NCI-H1092 (cell line): Measurements from ENCODE around the gene DDX54.
"Not testable (repeated sequence)": the region's sequence is repeated elsewhere in the genome, so short reads cannot be mapped to it uniquely, and the experiment has no call there.

Source experiments
- DNase-seq: peaks from one replicate; lab custom pipeline; 2025; lab: John Stamatoyannopoulos, UW

Gene DDX54

DNA sequence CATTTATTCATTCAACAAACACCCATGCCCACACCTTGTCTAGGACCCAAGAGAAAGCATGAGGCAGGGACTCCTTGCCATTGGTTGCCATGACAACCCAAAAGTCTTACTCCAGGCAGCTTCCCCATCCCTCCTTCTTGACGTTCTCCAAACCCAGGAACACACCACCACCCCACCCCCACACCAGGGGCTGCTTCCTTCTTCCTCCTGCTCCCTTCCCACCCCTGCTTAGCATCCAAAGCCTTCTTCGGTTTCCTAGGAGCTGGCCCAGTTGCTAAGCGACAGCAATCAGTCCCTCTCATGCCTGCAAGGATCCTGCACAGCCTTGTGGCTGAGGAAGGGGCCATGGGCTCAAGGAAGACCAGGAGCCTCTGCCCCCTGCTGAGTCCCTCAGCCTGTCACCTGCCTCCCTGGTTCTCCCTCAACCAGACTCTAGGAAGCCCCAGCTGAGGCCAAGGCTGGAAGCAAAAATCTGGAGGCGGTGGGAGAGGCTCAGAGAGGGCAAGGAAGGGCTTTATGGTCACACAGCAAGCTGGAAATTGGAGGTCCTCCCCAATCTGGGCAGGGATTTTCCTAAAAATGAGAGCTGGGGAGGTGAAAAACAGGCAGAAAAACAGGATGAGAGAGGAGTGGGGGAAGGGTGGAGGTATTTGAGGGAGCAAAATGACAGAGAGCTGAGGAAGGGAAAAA is 65.2 kb downstream of the DDX54 start:
- no peak for DNase-seq

DNA sequence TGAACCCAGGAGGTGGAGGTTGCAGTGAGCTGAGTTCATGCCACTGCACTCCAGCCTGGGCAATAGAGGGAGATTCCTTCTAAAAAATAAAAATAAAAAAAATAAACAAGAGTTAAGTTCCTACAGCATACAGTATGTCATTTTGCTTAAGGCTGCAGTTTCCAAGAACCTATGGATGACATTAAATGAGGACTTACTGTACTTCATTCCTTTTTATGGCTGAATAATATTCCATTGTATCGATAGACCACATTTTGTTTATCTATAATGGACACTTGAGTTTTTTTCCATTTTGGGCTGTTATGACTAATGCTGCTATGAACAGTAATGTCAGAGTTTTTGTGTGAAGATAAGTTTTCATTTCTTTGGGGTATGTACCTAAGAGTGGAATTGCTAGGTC is 67.1 kb downstream of the DDX54 start:
- DNase-seq = no peak

DNA sequence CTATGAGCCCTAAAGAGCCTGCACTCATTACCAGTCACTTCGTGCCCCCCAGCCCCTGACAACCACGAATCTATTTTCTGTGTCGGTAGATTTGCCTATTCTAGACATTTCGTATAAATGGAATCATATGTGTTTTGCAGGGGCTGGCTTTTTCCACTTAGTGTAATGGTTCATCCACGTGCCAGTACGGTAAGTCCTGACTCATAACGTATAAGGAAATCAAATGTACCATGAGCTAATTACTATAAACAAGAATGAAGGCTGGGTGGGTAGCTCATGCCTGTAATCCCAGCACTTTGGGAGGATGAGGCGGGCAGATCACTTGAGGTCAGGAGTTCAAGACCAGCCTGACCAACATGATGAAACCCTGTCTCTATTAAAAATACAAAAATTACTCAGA is 67.6 kb downstream of the DDX54 start:
- not testable (repeated sequence) for DNase-seq

DNA sequence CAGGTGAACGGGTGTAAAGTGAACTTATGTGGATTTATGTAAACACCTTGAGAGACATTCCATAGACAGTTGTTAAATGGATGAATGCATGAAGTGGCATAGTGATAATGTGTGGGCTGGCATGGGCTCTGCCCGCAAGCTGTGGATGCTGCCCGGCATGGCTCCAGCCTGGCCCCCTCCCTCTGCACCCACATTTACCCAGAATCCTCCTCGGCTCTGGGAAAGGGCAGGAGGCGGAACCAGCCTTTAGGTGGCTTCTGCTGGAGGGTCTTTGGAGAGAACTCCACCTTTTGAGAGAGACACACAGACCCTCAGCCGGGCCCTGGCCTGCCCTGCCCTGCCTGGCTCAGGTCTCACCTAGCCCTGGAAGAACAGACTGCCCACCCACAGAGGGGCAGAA is 68.4 kb downstream of the DDX54 start:
- DNase-seq = no peak

DNA sequence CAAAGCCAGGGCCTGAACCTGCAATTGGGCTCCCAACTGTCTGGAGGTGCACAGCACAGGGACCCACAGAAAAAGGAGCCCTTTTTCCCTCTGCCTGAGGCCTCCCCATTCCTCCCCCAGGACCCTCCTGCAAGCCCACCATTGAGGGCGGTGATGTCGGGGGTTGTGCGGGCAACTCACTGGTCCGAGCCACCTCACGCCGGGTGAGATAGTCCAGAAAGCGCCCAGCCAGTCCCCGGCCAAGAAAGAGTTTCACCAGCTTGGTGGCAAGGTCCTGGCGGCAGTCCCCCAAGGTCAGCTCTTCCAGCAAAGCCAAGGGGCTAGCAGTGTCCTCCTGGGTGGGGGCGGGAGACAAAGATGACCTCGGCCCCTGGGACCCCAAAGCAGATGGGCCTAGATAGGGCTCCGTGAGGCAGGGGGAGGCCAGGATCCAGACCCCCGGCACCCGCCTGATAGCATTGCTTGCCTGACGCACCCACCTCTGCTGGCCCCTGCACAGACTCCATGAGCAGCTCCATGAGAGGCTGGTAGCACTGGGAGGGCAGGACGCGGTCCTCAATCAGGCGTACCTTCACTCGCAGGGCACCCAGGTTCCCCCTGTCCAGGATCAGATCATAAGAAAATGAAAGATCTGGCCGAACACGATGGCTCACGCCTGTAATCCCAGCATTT is 69.7 kb downstream of the DDX54 start:
- DNase-seq = no peak

DNA sequence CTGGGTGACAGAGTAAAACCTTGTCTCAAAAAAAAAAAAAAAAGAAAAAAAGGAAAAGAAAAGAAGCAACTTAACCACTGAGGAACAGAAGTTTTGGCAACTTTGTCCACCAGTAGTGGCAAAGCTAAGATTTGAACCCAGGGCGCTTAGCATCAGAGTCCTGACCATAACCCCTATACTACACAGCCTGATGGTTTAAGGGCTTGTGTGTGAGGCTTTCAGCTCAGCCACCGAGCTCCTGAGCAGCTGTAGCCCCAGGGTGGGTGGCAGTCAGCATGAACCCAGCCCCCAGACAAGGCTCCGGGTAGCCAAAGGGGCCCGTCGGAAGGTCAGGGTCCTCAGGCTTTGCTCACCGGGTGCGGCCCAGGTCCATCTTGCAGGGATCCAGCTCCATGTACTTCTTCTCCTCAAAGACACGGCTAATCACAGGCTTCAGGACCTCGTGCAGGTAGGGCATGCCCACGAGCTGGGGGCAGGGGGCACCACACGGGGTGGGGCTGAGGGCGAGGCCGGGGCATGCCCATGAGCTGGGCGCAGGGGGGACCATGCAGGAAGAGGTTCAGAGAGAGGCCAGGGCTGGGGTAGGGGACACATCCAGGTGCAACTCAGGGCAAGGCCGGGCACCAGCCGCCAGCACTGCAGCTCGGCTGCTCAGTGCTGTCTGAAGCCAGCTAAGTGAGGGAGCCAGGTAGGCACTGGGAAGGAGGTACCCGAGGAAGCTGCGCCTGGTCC is 70.7 kb downstream of the DDX54 start:
- DNase-seq = no peak

DNA sequence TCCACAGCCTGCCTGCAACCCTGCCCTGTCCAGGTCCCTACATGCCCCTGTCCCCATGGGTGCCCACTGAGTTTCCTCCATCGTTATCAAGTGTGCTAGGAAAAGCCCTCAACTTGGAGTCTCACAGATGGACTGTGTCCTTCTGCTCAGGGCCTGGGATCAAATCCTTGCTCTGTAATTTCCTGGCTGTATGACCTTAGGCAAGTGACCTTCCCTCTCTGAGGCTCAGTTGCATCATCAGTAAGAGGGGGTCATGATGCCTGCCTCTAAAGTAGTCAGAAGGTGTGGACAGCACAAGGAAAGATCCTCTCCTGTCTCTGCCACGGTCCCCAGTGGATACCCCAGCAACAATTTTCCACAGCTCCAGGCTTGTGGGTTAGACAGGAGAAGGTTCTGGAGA is 71.9 kb downstream of the DDX54 start:
- no peak for DNase-seq

DNA sequence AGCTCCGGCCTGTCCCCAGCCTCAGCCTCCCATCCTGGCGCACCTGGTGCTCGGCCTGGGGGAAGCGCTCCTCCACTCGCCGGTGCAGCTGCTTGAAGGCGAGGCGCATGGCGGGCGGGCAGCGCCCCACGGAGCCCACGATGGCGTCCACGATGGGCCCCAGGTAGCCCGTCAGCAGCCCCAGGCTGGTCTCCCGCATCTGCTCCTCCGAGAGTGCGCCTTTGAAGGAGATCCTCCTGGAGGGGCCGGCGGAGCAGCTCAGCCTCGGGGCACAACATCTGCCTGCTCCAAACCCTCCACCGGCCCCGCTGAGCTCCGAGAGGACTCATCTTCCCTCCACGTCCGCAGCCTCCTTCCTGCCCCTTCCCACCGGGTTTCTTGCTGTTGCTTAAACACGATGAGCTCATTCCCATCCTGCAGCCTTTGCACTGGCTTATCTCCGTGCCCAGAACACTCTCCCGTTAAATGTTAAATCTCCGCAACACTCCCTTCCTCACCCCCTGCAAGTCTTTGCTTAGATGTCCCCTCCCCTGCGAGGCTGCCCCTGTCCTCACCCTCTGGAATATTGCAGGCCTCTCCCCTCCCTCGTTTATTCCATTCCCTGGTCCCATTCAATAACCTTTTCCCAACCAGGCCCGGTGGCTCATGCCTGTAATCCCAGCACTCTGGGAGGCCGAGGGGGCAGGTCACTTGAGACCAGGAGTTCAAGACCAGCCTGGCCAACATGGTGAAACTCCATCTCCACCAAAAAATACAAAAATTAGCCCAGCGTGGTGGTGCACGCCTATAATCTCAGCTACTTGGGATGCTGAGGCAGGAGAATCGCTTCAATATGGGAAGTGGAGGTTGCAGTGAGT is 73.0 kb downstream of the DDX54 start:
- DNase-seq = no peak

DNA sequence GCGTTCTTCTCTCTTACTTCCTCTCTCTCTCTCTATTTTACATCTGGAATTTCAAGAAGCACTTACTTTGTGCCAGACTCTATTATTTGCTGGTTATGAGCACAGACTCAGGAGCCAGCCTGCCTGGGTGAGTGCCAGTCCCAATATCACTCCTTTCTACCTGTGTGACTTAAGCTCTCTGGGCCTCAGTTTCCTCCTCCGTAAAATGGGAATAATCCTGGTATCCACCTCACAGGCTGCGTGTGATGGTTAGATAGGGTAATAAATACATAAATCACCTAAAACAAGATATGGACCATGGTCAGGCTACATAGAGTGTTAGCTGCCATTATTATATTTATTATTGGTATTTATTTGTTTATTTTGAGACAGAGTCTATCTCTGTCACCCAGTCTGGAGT is 74.0 kb downstream of the DDX54 start:
- no peak for DNase-seq

DNA sequence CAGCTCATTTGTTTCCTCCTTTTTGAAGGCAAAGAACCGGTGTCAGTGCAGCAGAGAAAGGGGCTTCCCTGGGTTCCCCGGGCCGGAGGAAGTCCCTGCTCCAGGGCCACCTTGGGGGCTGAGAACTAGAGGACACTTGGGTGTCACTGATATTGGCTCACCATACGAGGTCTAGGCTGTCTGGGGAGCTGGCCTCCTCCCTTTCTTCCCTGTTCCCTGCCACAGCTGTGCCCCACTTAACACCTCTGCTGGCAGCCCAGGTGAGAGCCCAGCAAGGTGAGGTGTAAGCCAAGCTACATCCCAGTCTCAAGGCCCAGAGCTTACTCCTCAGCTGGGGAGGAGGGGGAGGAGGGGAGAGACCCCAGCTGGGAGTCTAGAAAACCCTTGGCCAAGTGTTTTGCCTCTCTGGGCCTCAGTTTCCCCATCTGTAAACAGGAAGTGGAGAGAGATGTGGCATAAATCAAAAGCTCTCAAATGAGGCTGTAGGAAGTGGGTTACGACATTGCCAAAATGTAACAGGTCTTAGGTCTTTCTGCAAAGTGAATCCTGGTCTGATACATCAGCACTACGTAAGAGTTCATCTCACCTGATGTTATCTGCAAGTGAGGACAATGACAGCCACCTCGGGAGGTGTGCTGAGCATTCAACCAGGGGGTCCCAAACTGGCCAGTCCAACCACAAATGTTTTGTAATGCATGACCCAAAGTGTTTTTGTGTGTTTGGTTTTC is 75.2 kb downstream of the DDX54 start:
- DNase-seq = no peak

DNA sequence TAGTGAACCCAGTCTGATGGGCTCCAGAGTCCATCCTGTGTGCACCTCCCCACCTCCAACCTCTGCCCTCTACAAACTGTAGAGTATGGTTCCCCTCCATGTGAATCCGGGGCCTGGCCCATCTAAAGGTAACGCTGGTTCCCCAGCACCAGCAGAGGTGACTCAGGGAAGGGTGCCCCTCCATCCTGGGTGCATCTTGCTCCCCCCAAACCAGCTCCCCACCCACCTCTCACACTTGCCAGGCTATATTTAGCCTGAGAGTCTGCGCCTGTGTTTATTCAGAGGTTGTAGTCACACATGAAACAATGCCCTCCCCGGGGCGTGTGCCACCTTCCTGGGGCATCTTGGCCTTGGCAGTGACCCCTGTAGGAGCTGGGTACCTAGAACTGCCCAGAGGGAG is 75.9 kb downstream of the DDX54 start:
- no peak for DNase-seq

DNA sequence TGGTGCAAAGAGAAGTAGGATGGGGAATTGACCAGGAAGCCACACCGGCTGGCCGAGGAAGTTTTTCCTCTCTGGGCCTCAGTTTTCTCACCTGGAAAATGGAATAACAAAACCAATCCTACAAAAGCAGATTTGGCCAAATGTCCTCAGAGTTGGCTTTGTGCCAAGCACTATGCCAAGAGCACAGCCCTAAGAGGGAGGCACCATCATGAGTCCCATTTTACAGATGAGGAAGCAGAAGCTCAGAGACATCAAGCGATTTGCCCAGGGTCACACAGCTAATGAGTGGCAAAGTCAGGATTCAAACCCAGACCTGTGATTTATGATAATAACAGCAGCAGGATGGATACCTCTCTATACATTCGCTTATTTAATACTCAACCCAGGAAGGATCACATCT is 77.0 kb downstream of the DDX54 start:
- DNase-seq = no peak
